ENCODE measurements around the gene CCDC13. TPM values are rescaled to one million over a fixed set of nuclear protein-coding genes. Genes with fewer than 3 reads are reported as not detected.
A peak's percentile ranks its signal among the peaks of the same experiment; 100 is the strongest.

The CCDC13 gene
- total and polyA plus RNA-seq, 8 donors = 0.90 to 3.5 (median 2.0) TPM

DNA sequence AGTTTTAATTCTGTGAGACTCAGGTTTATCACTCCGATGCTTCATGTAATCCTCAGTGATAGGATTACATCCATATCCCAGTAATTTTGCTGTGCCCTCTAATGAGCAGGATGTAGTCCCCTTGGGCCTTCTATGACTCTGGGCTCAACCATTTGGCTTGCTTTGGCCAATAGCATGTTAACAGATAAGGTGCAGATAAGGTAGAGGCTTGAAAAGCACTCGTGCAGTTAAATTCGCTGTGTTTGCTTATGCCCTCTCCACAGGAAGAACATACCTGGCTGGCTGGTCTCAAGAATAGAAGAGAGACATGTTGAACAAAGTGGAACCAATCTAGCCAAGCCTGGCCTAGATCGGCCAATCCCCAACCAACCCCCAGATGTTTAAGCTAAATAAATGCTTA is 20.1 kb downstream of the CCDC13 start:
- Histone ChIP-seq H3K4me3 (no peak overlapping the region), H3K4me1 (peaks cover 0 to 9% of the 10 kb centered on the region in 2 donors), H3K27ac (no peak overlapping the region), H3K36me3 (no peaks in the 10 kb centered on the region), H3K9me3 (no peaks in the 10 kb centered on the region), H3K27me3 (no peaks in the 10 kb centered on the region)
- no peak for DNase-seq
- intact Hi-C loops (cut with DNase I) = no loop called here
- peak; percentile 71 for ATAC-seq
- TF ChIP-seq, protein P1, sequence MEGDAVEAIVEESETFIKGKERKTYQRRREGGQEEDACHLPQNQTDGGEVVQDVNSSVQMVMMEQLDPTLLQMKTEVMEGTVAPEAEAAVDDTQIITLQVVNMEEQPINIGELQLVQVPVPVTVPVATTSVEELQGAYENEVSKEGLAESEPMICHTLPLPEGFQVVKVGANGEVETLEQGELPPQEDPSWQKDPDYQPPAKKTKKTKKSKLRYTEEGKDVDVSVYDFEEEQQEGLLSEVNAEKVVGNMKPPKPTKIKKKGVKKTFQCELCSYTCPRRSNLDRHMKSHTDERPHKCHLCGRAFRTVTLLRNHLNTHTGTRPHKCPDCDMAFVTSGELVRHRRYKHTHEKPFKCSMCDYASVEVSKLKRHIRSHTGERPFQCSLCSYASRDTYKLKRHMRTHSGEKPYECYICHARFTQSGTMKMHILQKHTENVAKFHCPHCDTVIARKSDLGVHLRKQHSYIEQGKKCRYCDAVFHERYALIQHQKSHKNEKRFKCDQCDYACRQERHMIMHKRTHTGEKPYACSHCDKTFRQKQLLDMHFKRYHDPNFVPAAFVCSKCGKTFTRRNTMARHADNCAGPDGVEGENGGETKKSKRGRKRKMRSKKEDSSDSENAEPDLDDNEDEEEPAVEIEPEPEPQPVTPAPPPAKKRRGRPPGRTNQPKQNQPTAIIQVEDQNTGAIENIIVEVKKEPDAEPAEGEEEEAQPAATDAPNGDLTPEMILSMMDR (IDR thresholded peaks at IDR 0.05) = no peak

GRCh38 chr3:42752441-42752840 is 20.6 kb downstream of the CCDC13 start:
- intact Hi-C loops (cut with DNase I) = no loop called here
- ATAC-seq (no peak), DNase-seq (peak in 1 of 4 donors; percentile 18)
- Histone ChIP-seq H3K9me3 (no peaks in the 10 kb centered on the region), H3K4me3 (no peak overlapping the region), H3K4me1 (peaks cover 0 to 9% of the 10 kb centered on the region in 2 donors), H3K36me3 (no peaks in the 10 kb centered on the region), H3K27me3 (no peaks in the 10 kb centered on the region), H3K27ac (no peak overlapping the region)
- TF ChIP-seq, protein P1 (IDR thresholded peaks at IDR 0.05) = no peak

DNA sequence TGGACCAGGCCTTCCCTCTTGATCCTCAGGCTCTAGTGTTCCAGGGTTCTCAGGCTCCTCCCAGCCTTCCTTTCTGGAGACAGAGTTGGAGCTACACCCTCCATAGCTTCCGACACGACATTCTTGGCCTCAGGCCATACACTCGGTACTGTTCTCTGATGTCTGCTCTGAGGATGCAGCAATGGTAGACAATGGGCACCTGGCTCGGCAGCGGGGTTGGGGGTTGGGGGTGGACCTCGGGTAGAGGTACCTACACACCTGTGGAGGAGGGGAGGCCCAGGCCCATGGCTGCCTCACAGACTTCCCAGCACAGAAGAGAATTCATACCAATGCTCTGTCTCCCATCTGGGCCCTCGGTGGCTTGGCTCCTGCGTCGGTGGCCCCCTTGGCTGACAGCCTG is 21.4 kb downstream of the CCDC13 start:
- DNase-seq (peak in 1 of 4 donors; percentile 31), ATAC-seq (no peak)
- TF ChIP-seq, protein P1 (IDR thresholded peaks at IDR 0.05) = no peak
- Histone ChIP-seq H3K4me1 (peaks cover 0 to 13% of the 10 kb centered on the region in 2 donors), H3K27ac (no peak overlapping the region), H3K9me3 (no peaks in the 10 kb centered on the region), H3K4me3 (no peak overlapping the region), H3K27me3 (no peaks in the 10 kb centered on the region), H3K36me3 (no peaks in the 10 kb centered on the region)
- intact Hi-C loops (cut with DNase I) = no loop called here

DNA sequence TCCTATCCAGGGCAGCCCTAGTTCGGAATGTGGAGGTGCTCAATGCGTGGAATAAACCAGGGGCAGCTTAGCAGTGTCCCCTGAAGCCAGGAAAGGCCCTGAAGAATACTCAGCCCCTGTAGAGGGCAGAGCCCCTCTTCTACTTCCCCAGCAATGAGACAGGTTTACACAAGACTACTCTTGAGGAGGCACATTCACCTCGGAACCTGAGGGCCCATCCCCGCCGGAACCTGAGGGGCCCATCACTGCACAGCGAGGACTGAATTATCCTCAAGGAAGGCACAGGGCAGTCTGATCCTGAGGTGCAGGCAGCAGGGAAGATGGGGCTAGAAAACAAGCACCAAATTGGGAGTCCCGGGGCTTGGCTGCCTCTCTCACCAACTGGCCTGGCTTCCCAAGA is 22.2 kb downstream of the CCDC13 start:
- Histone ChIP-seq H3K4me1 (peaks cover 0 to 14% of the 10 kb centered on the region in 2 donors), H3K9me3 (no peaks in the 10 kb centered on the region), H3K27me3 (no peaks in the 10 kb centered on the region), H3K36me3 (no peaks in the 10 kb centered on the region), H3K27ac (no peak overlapping the region), H3K4me3 (no peak overlapping the region)
- DNase-seq (peak in 1 of 4 donors; percentile 11), ATAC-seq (no peak)
- intact Hi-C loops (cut with DNase I) = no loop called here
- TF ChIP-seq, protein P1 (IDR thresholded peaks at IDR 0.05) = no peak

GRCh38 chr3:42749753-42750231 is 23.3 kb downstream of the CCDC13 start:
- ATAC-seq (no peak), DNase-seq (peak in 1 of 4 donors; percentile 31)
- Histone ChIP-seq H3K27ac (no peak overlapping the region), H3K9me3 (no peaks in the 10 kb centered on the region), H3K27me3 (no peaks in the 10 kb centered on the region), H3K36me3 (no peaks in the 10 kb centered on the region), H3K4me3 (no peak overlapping the region), H3K4me1 (peaks cover 0 to 14% of the 10 kb centered on the region in 2 donors)
- intact Hi-C loops (cut with DNase I) = loop anchor here in 1 of 2 donors (10.0 kb wide), 1 partner anchor 185 kb away; no protein-coding TSS in a partner anchor
- TF ChIP-seq, protein P1 (IDR thresholded peaks at IDR 0.05) = peak in 1 of 2 donors; percentile 15

Measured in left lung (tissue), 10 donors.